Bronchial epithelial cell (primary cell): ENCODE data around the gene TBC1D12. TPM values are rescaled to one million over a fixed set of nuclear protein-coding genes. Genes with fewer than 3 reads are reported as not detected.

ENCODE experiments used
- DNase-seq: peaks from one replicate; pipeline ENCODE4 v3.0.0-alpha.2; 2010; ENCODE audit warnings: low read depth
- FAIRE-seq: peaks from 2 replicates; lab custom pipeline; 2011; peaks lifted over from hg19 to GRCh38; lab: Jason Lieb, UNC
- H3K27me3 ChIP-seq: 2 replicates; pipeline ENCODE4 v1.5.1; 2011; ENCODE audit warnings: low read length; ENCODE audit not compliant: control insufficient read depth, insufficient read depth
- H3K36me3 ChIP-seq: 2 replicates; pipeline ENCODE4 v1.5.1; 2011; ENCODE audit warnings: low read length; ENCODE audit not compliant: control insufficient read depth, insufficient read depth
- H3K4me3 ChIP-seq: 2 replicates; pipeline ENCODE4 v1.5.1; 2011; ENCODE audit warnings: mild to moderate bottlenecking, low read depth, low read length, control low read depth
- CTCF ChIP-seq: IDR thresholded peaks from 2 replicates; pipeline ENCODE4 v1.5.1; 2011; ENCODE audit warnings: mild to moderate bottlenecking, moderate library complexity, low read length, control low read depth, inconsistent platforms; ENCODE audit not compliant: insufficient read depth, severe bottlenecking
- total RNA-seq: library from RNA; depleted of rRNA; stranded (reverse); fragments of >200 nt; gene quantifications from 2 replicates; pipeline ENCODE4 v1.2.1, GENCODE V29; 2014

Gene TBC1D12
- total RNA-seq, 1 donor from 2014 or later = 10.8 TPM

- DNase-seq = no peak
- no peaks in the 10 kb centered on the region for H3K27me3 ChIP-seq
- no peak for TF ChIP-seq CTCF
- H3K4me3 ChIP-seq = no peak overlapping the region
- H3K36me3 ChIP-seq = no peaks in the 10 kb centered on the region
- no peak for FAIRE-seq
These were observed 40.7 kb downstream of the TBC1D12 start for GRCh38 chr10:94443047-94443446.

GRCh38 chr10:94443549-94443948 is 41.2 kb downstream of the TBC1D12 start:
- no peaks in the 10 kb centered on the region for H3K27me3 ChIP-seq
- FAIRE-seq (no peak), DNase-seq (no peak)
- no peak overlapping the region for H3K4me3 ChIP-seq
- no peak for TF ChIP-seq CTCF
- no peaks in the 10 kb centered on the region for H3K36me3 ChIP-seq

- no peak for TF ChIP-seq CTCF
- no peaks in the 10 kb centered on the region for H3K27me3 ChIP-seq
- no peak for FAIRE-seq
These were observed 48.4 kb downstream of the TBC1D12 start for GRCh38 chr10:94450782-94451181.

GRCh38 chr10:94451883-94452519 is 49.7 kb downstream of the TBC1D12 start:
- no peak for FAIRE-seq
- TF ChIP-seq CTCF = no peak

More at GRCh38 chr10:94450782-94451181, 48.4 kb downstream of the TBC1D12 start:
- Histone ChIP-seq H3K4me3 (no peak overlapping the region), H3K36me3 (no peaks in the 10 kb centered on the region)
- no peak for DNase-seq

GRCh38 chr10:94456942-94457341 is 54.6 kb downstream of the TBC1D12 start:
- TF ChIP-seq CTCF = no peak
- DNase-seq = no peak
- Histone ChIP-seq H3K36me3 (peaks cover 2% of the 10 kb centered on the region), H3K27me3 (no peaks in the 10 kb centered on the region), H3K4me3 (no peak overlapping the region)
- FAIRE-seq = no peak

More at GRCh38 chr10:94451883-94452519, 49.7 kb downstream of the TBC1D12 start:
- Histone ChIP-seq H3K36me3 (no peaks in the 10 kb centered on the region), H3K27me3 (no peaks in the 10 kb centered on the region), H3K4me3 (no peak overlapping the region)
- DNase-seq = no peak

- TF ChIP-seq CTCF = no peak
- no peaks in the 10 kb centered on the region for H3K27me3 ChIP-seq
These were observed 57.0 kb downstream of the TBC1D12 start for GRCh38 chr10:94459385-94459784.

More at GRCh38 chr10:94459385-94459784, 57.0 kb downstream of the TBC1D12 start:
- peaks cover 2% of the 10 kb centered on the region for H3K36me3 ChIP-seq
- FAIRE-seq (no peak), DNase-seq (no peak)
- H3K4me3 ChIP-seq = no peak overlapping the region
